A549 treated with DMSO at 1 μM for 4 hours (cell line): Measurements from ENCODE around the gene IQCF2. TPM values are rescaled to one million over a fixed set of nuclear protein-coding genes. Genes with fewer than 3 reads are reported as not detected.

Experiments
- total RNA-seq: library from RNA; stranded (reverse); fragments of 200-300 nt; extraction: Qiagen RNA extraction; gene quantifications from 5 replicates; pipeline ENCODE4 v1.2.3, GENCODE V29; 2022; ENCODE audit warnings: low read depth

The IQCF2 gene
- not detected in 5 replicates for total RNA-seq

GRCh38 chr3:51860703-51861665, at the start of gene IQCF2:
IQCF2 (plus strand) TSS chr3:51861615; CDS start chr3:51861667, 52 bp downstream.

GRCh38 chr3:51875501-51875900, 14.1 kb downstream of the IQCF2 start, which contains the start of gene IQCF5:
IQCF5 (minus strand) TSS chr3:51875601; CDS start chr3:51875531, 70 bp downstream.

Other genes with a start within 250 kb of the IQCF2 start
- 61.5 to 70.4 TPM (median 66.1 TPM) in 5 replicates for gene TEX264, start 190.4 kb upstream of the IQCF2 start, total RNA-seq
- 0.04 to 0.11 TPM (median 0.07 TPM) in 5 replicates for gene GRM2, start 154.5 kb upstream of the IQCF2 start, total RNA-seq
- not detected in 5 replicates for gene IQCF6, start 82.4 kb upstream of the IQCF2 start, total RNA-seq
- not detected in 5 replicates for gene IQCF5, start 14.0 kb downstream of the IQCF2 start, total RNA-seq
- 0.14 TPM in 1 of 5 replicates, not detected in the others for gene IQCF1, start 41.7 kb downstream of the IQCF2 start, total RNA-seq
- gene RRP9, start 80.3 kb downstream of the IQCF2 start, total RNA-seq = 41.0 to 56.7 TPM (median 47.7 TPM) in 5 replicates
- gene PARP3, start 80.7 kb downstream of the IQCF2 start, total RNA-seq = 8.4 to 10.5 TPM (median 9.5 TPM) in 5 replicates
- gene GPR62, start 93.8 kb downstream of the IQCF2 start, total RNA-seq = 0.06 TPM in 1 of 5 replicates, not detected in the others
- gene PCBP4, start 105.8 kb downstream of the IQCF2 start, total RNA-seq = 11.7 to 13.8 TPM (median 12.9 TPM) in 5 replicates
- gene ABHD14B, start 112.4 kb downstream of the IQCF2 start, total RNA-seq = 30.3 to 35.7 TPM (median 32.1 TPM) in 5 replicates
- 9.4 to 15.7 TPM (median 14.2 TPM) in 5 replicates for gene ABHD14A, start 113.4 kb downstream of the IQCF2 start, total RNA-seq
- gene ACY1, start 121.9 kb downstream of the IQCF2 start, total RNA-seq = 23.8 to 27.0 TPM (median 25.0 TPM) in 5 replicates
- 1,233 to 1,659 TPM (median 1,287 TPM) in 5 replicates for gene RPL29, start 134.3 kb downstream of the IQCF2 start, total RNA-seq
- 14.3 to 16.0 TPM (median 14.8 TPM) in 5 replicates for gene DUSP7, start 195.0 kb downstream of the IQCF2 start, total RNA-seq